ENCODE results near the gene PLEKHH3. TPM values are rescaled to one million over a fixed set of nuclear protein-coding genes. Genes with fewer than 3 reads are reported as not detected.

Gene PLEKHH3
- total RNA-seq, 1 experiment from 2014 or later, result 26.2 TPM

GRCh38 chr17:42681976-42682721, 5.4 kb upstream of the PLEKHH3 start, which contains the start of gene CNTNAP1:
Gene CNTNAP1 (plus strand): TSS chr17:42682531. CDS start chr17:42682830, 299 bp downstream.
- H3K9me3 ChIP-seq, result no peaks in the 10 kb centered on the region
- intact Hi-C loops (cut with micrococcal nuclease; ENCODE audit: unreplicated experiment), result no loop called here
- Mint-ChIP-seq H3K27ac (ENCODE audit: unreplicated experiment) (no peak within 1 kb of the TSS), H3K4me3 (ENCODE audit: unreplicated experiment) (peak within 1 kb of the TSS; percentile 82), H3K36me3 (ENCODE audit: insufficient read depth, unreplicated experiment) (peaks cover 9% of the 10 kb centered on the region), H3K4me1 (ENCODE audit: low read depth, unreplicated experiment) (peaks cover 8% of the 10 kb centered on the region), H3K9me3 (ENCODE audit: unreplicated experiment) (no peaks in the 10 kb centered on the region), H3K27me3 (ENCODE audit: insufficient read depth, unreplicated experiment) (no peaks in the 10 kb centered on the region)
- DNase-seq, result peak in 1 of 2 experiments; percentile 57
- peak within 1 kb of the TSS; percentile 42 for H3K4me3 ChIP-seq (ENCODE audit: low read depth, low read length)
- TF ChIP-seq CTCF (IDR thresholded peaks at IDR 0.05; ENCODE audit: insufficient read depth in 1 of 2, low read depth in 1 of 2, low read length in 1 of 2, severe bottlenecking in 1 of 2, unreplicated experiment in 1 of 2), result no peak
- ChIA-PET POLR2A (interaction anchor here (0.5 kb wide), 1 partner anchor 61 kb away, joined by 3 read pairs; no protein-coding TSS in a partner anchor), CTCF (interaction anchor here (0.6 to 1.3 kb wide), 2 partner anchors 63 to 1441 kb away, joined by 3 read pairs; no protein-coding TSS in a partner anchor)
- no TSS peak for BruUV-seq (replicated peaks)
- no peaks in the 10 kb centered on the region for H3K27me3 ChIP-seq (replicated peaks; ENCODE audit: control insufficient read depth, insufficient read depth, low read length)
- H3K36me3 ChIP-seq (ENCODE audit: control insufficient read depth, insufficient read depth, low read length), result no peaks in the 10 kb centered on the region
- H3K4me1 ChIP-seq, result peaks cover 21% of the 10 kb centered on the region

- Histone ChIP-seq H3K36me3 (ENCODE audit: control insufficient read depth, insufficient read depth, low read length) (no peaks in the 10 kb centered on the region), H3K9me3 (no peaks in the 10 kb centered on the region), H3K4me1 (peaks cover 24% of the 10 kb centered on the region), H3K27me3 (replicated peaks; ENCODE audit: control insufficient read depth, insufficient read depth, low read length) (no peaks in the 10 kb centered on the region), H3K4me3 (ENCODE audit: low read depth, low read length) (peak overlapping the region; percentile 79)
- CTCF ChIA-PET, result interaction anchor here (1.2 to 3.5 kb wide), 6 partner anchors 21 to 102 kb away, joined by 5 to 38 read pairs (median 19); partner anchors contain the start of genes PSMC3IP, RETREG3, TUBG1 and TUBG2
- Mint-ChIP-seq H3K9me3 (ENCODE audit: unreplicated experiment) (no peaks in the 10 kb centered on the region), H3K27ac (ENCODE audit: unreplicated experiment) (peak overlapping the region; percentile 95), H3K36me3 (ENCODE audit: insufficient read depth, unreplicated experiment) (peaks cover 15% of the 10 kb centered on the region), H3K4me1 (ENCODE audit: low read depth, unreplicated experiment) (peaks cover 8% of the 10 kb centered on the region), H3K4me3 (ENCODE audit: unreplicated experiment) (peak overlapping the region; percentile 89), H3K27me3 (ENCODE audit: insufficient read depth, unreplicated experiment) (no peaks in the 10 kb centered on the region)
- DNase-seq, result peak; percentile 37 to 70
- POLR2A ChIA-PET, result interaction anchor here (0.5 to 1.3 kb wide), 2 partner anchors 71 to 108 kb away, joined by 3 to 4 read pairs; partner anchors contain the start of genes RETREG3 and TUBG1
- TF ChIP-seq CTCF (IDR thresholded peaks at IDR 0.05; ENCODE audit: insufficient read depth in 1 of 2, low read depth in 1 of 2, low read length in 1 of 2, severe bottlenecking in 1 of 2, unreplicated experiment in 1 of 2), result no peak
- no TSS peak for BruUV-seq (replicated peaks)
- intact Hi-C loops (cut with micrococcal nuclease; ENCODE audit: unreplicated experiment), result no loop called here
Observed at GRCh38 chr17:42680331-42680808, 3.6 kb upstream of the PLEKHH3 start.

Measured in Caco-2 (cell line).